Fibroblast of peridontal ligament (primary cell): ENCODE measurements around the gene SEL1L3.

ENCODE experiments used
- DNase-seq: peaks from one replicate; pipeline ENCODE4 v3.0.0-alpha.2; 2010; ENCODE audit errors: extremely low read depth

Gene SEL1L3

GRCh38 chr4:25749150-25749794 lies 113.5 kb downstream of the SEL1L3 start:
- DNase-seq: no peak

GRCh38 chr4:25743971-25744370 lies 118.8 kb downstream of the SEL1L3 start:
- DNase-seq: no peak

GRCh38 chr4:25729564-25729963 lies 133.2 kb downstream of the SEL1L3 start:
- no peak for DNase-seq

DNA sequence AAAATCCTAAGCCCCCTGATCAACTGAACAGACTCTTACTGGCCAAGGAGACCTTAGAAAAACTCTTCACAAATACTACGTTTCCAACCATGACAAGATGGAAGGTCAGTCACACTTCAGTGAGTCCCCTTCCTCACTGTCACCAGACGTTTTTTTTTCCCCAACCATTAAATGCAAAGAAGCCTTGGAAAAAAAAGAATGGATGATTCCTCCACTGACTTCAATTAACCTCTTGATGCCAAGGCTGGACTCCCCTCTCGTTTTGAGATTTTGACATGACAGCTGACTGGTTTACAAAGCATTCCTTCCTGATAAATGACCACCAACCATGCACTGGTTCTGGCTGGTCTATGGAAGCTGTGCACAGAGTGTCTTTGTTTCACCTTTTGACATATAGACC lies 133.9 kb downstream of the SEL1L3 start:
- no peak for DNase-seq

DNA sequence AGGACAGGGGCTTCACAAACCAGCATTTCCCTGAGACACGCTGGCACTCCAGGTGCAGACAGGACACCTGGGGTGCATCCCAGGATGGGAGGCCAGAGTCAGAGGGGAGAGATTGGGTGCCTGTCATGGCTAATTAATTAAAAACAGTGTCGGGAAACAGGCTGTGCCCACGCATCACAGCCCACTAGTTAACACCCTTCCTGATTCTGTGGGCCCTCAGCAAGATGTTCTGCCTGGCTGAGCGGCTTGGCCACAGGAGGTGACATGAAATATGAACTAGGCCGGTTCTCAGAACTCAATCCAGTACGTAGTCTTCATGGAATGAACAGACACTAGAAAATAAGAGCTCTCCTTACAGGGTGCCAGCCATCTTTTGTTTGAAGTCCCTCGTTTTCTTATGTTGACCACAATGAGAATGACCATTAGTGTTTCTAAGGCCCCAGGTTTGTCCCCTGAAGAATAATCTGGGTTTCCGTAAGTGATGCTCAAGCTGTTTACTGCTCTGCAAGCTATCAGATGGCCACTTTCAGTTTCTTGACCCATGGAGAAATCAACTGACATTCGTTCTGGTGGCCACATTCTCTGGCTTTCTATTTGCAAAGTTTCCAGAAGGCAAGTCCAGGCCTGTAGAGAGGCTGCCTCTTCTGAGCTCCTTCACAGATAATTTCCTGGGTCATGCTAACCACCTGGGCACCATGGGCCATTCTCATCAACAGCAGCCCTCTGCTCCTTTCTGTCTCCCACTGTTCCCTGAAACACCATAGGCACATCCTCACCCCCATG lies 134.9 kb downstream of the SEL1L3 start:
- DNase-seq: no peak

- no peak for DNase-seq
Measured at GRCh38 chr4:25725870-25726269, 136.9 kb downstream of the SEL1L3 start.

- peak; percentile 18 for DNase-seq
Measured at GRCh38 chr4:25723409-25723808, 139.4 kb downstream of the SEL1L3 start.

DNA sequence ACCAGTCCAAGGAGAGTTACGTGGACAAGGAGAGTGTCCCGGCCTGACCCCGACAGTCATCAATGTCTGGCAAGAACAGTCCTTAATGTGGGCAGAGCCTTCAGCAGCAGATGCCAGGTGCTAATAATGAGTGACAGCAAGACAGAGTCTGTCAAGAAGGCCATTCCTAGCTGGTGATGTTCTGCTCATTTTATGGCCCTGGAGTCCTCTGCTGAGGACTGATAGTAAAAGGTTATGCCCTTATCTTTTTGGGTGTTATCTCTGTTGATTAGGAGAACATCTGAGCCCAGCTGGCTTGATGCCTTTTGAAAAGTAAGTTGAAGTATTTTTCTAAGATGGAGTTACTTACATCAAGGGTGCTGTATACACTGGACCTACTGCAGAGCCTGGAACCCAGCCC lies 139.8 kb downstream of the SEL1L3 start:
- DNase-seq: no peak

- no peak for DNase-seq
Measured at GRCh38 chr4:25713812-25714211, 149.0 kb downstream of the SEL1L3 start.

GRCh38 chr4:25712611-25713010 lies 150.2 kb downstream of the SEL1L3 start:
- no peak for DNase-seq

GRCh38 chr4:25710637-25711036 lies 152.2 kb downstream of the SEL1L3 start:
- no peak for DNase-seq

GRCh38 chr4:25704516-25704915 lies 158.3 kb downstream of the SEL1L3 start:
- DNase-seq: no peak

- peak; percentile 19 for DNase-seq
Measured at GRCh38 chr4:25703731-25704388, 158.9 kb downstream of the SEL1L3 start.

- peak; percentile 88 for DNase-seq
Measured at GRCh38 chr4:25702848-25703247, 159.9 kb downstream of the SEL1L3 start.

DNA sequence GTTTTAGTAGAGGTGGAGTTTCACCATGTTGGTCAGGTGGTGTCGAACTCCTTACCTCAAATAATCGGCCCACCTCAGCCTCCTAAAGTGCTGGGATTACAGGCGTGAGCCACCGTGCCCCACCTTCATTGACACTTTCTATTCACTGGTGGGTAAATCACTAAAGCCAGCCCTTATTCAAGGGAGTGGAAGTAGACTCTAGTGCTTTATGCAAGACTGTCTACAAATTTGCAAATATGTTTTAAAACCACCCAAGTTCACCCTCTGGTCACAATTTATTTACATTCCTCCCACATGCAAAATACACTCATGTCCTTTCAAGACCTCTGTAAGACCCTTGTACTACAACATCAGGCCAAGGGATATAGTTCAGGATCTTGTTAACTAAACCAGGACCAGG lies 162.1 kb downstream of the SEL1L3 start:
- DNase-seq: no peak

GRCh38 chr4:25697516-25697915 lies 165.3 kb downstream of the SEL1L3 start:
- DNase-seq: no peak
